MM.1S (cell line): ENCODE measurements around the gene COPG1.

ENCODE experiments used
- DNase-seq: peaks from one replicate; pipeline ENCODE4 v3.0.0-alpha.2; 2015
- H2AFZ ChIP-seq: fragments of 300-600 bp; sonication (generic); 2 replicates; pipeline ENCODE4 v1.6.0; 2016; ENCODE audit warnings: antibody characterized with exemption, low read length
- H3F3A ChIP-seq: fragments of 300-600 bp; sonication (generic); 2 replicates; pipeline ENCODE4 v1.6.1; 2016; ENCODE audit warnings: mild to moderate bottlenecking, antibody characterized with exemption, low read length, moderate library complexity, mixed read lengths; ENCODE audit not compliant: insufficient read depth
- H3K27ac ChIP-seq: fragments of 300-600 bp; sonication (generic); 2 replicates; pipeline ENCODE4 v1.5.1; 2016; ENCODE audit warnings: mild to moderate bottlenecking, low read length
- H3K27me3 ChIP-seq: fragments of 300-600 bp; sonication (generic); replicated peaks from 2 replicates; pipeline ENCODE4 v1.6.0; 2016; ENCODE audit warnings: low read length; ENCODE audit not compliant: insufficient read depth
- H3K36me3 ChIP-seq: fragments of 300-600 bp; sonication (generic); replicated peaks from 2 replicates; pipeline ENCODE4 v1.6.1; 2016; ENCODE audit warnings: mild to moderate bottlenecking, low read length, mixed read lengths; ENCODE audit not compliant: insufficient read depth
- H3K4me1 ChIP-seq: fragments of 300-600 bp; sonication (generic); 2 replicates; pipeline ENCODE4 v1.6.1; 2016; ENCODE audit warnings: low read length, mixed read lengths
- H3K4me2 ChIP-seq: fragments of 300-600 bp; sonication (generic); 2 replicates; pipeline ENCODE4 v1.6.0; 2016; ENCODE audit warnings: low read depth, low read length
- H3K4me3 ChIP-seq: fragments of 300-600 bp; sonication (generic); 2 replicates; pipeline ENCODE4 v1.5.1; 2016; ENCODE audit warnings: low read length, mixed read lengths
- H3K79me2 ChIP-seq: fragments of 300-600 bp; sonication (generic); 2 replicates; pipeline ENCODE4 v1.6.1; 2016; ENCODE audit warnings: mixed run types, low read length, mixed read lengths
- H3K9ac ChIP-seq: fragments of 300-600 bp; sonication (generic); 2 replicates; pipeline ENCODE4 v1.6.1; 2016; ENCODE audit warnings: low read length, mixed read lengths
- H3K9me2 ChIP-seq: fragments of 300-600 bp; sonication (generic); replicated peaks from 2 replicates; pipeline ENCODE4 v1.6.1; 2016; ENCODE audit warnings: mild to moderate bottlenecking, low read length, mixed read lengths; ENCODE audit not compliant: insufficient read depth
- H3K9me3 ChIP-seq: fragments of 300-600 bp; sonication (generic); replicated peaks from 2 replicates; pipeline ENCODE4 v1.6.1; 2016; ENCODE audit warnings: mild to moderate bottlenecking, low read length, mixed read lengths; ENCODE audit not compliant: insufficient read depth
- H4K20me1 ChIP-seq: fragments of 300-600 bp; sonication (generic); 2 replicates; pipeline ENCODE4 v1.6.1; 2016; ENCODE audit warnings: mild to moderate bottlenecking, low read length, moderate library complexity, mixed read lengths; ENCODE audit not compliant: insufficient read depth
- EZH2 ChIP-seq: fragments of 300-600 bp; sonication (generic); optimal IDR thresholded peaks from 2 replicates; pipeline ENCODE3; 2017; ENCODE audit warnings: low read depth, mild to moderate bottlenecking, antibody characterized with exemption, low read length, mixed read lengths
- EZH2phosphoT487 ChIP-seq: fragments of 300-600 bp; sonication (generic); IDR thresholded peaks from 2 replicates; pipeline ENCODE4 v1.6.1; 2018; ENCODE audit warnings: antibody characterized with exemption, low read length
- TF ChIP-seq, protein P1 (sequence below): fragments of 300-600 bp; sonication (generic); IDR thresholded peaks from 2 replicates; pipeline ENCODE4 v1.5.1; 2016; ENCODE audit warnings: antibody characterized with exemption, low read length, mixed read lengths

The COPG1 gene

GRCh38 chr3:129326595-129326994 is 77.2 kb downstream of the COPG1 start:
- H2AFZ ChIP-seq = no peak overlapping the region
- no peaks in the 10 kb centered on the region for H4K20me1 ChIP-seq
- no peaks in the 10 kb centered on the region for H3K9me3 ChIP-seq
- no peak overlapping the region for H3K4me3 ChIP-seq
- peaks cover 31% of the 10 kb centered on the region for H3K4me1 ChIP-seq
- H3K27ac ChIP-seq = no peak overlapping the region
- TF ChIP-seq EZH2 (no peak), EZH2phosphoT487 (no peak)
- TF ChIP-seq, protein P1, sequence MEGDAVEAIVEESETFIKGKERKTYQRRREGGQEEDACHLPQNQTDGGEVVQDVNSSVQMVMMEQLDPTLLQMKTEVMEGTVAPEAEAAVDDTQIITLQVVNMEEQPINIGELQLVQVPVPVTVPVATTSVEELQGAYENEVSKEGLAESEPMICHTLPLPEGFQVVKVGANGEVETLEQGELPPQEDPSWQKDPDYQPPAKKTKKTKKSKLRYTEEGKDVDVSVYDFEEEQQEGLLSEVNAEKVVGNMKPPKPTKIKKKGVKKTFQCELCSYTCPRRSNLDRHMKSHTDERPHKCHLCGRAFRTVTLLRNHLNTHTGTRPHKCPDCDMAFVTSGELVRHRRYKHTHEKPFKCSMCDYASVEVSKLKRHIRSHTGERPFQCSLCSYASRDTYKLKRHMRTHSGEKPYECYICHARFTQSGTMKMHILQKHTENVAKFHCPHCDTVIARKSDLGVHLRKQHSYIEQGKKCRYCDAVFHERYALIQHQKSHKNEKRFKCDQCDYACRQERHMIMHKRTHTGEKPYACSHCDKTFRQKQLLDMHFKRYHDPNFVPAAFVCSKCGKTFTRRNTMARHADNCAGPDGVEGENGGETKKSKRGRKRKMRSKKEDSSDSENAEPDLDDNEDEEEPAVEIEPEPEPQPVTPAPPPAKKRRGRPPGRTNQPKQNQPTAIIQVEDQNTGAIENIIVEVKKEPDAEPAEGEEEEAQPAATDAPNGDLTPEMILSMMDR = no peak
- H3K9me2 ChIP-seq = no peaks in the 10 kb centered on the region
- H3K4me2 ChIP-seq = no peak overlapping the region
- H3F3A ChIP-seq = peaks cover 34% of the 10 kb centered on the region
- H3K36me3 ChIP-seq = no peaks in the 10 kb centered on the region
- no peaks in the 10 kb centered on the region for H3K79me2 ChIP-seq
- no peak overlapping the region for H3K9ac ChIP-seq
- H3K27me3 ChIP-seq = no peaks in the 10 kb centered on the region
- no peak for DNase-seq
